ENCODE data around the gene GCNA. TPM values are rescaled to one million over a fixed set of nuclear protein-coding genes. Genes with fewer than 3 reads are reported as not detected.
"Not testable (repeated sequence)": the region's sequence is repeated elsewhere in the genome, so short reads cannot be mapped to it uniquely, and the experiment has no call there.

The GCNA gene
- total and polyA plus RNA-seq, 2 experiments from 2014 or later, result 1.2 to 1.5 TPM

DNA sequence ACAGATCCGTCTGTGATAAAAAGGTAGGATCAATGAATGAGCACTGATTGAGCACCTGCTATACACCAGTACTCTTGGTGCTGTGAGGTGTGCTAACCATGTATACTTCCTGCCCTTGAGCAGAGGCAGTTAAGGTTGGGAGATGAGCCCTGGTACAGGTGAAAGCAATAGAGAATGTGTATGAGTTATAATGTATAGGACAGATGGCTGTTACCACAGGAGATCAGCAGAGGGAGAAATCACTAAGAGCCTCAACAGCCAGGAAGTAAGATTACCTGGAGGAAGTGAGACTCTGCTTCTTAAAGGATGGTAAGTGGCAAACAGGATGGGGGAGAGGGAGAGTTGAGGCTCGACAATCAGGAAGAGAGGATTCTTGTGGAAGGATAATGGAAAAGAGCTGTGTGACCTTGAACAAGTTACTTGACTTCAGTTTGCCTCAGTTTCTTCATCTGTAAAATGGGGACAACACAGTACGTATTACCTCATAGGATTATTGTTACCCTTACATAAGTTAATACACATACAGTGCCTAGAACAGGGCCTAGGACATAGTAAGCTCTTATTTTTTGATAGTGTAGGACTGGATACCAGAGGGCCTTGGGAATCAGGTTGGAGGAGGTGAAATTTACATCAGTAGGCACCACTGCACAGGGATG lies 31.0 kb downstream of the GCNA start:
- Mint-ChIP-seq H3K27ac (no peak overlapping the region), H3K27me3 (ENCODE audit: insufficient read depth, low read depth, poor library complexity) (no peaks in the 10 kb centered on the region), H3K4me1 (no peaks in the 10 kb centered on the region), H3K36me3 (ENCODE audit: low read depth) (peaks cover 38% of the 10 kb centered on the region), H3K4me3 (no peak overlapping the region), H3K9me3 (no peaks in the 10 kb centered on the region; the same call in 2 of the 3 replicates)
- DNase-seq (ENCODE audit: low spot score), result no peak
- Histone ChIP-seq H3K27me3 (ENCODE audit: insufficient read depth) (no peaks in the 10 kb centered on the region), H3K4me3 (no peak overlapping the region), H3K4me1 (ENCODE audit: insufficient read depth) (no peaks in the 10 kb centered on the region), H3K36me3 (ENCODE audit: insufficient read depth) (no peaks in the 10 kb centered on the region; the same call in 1 of the 2 replicates), H4K20me1 (replicated peaks; ENCODE audit: insufficient read depth) (no peaks in the 10 kb centered on the region), H3F3A (replicated peaks; ENCODE audit: low read depth) (no peaks in the 10 kb centered on the region), H3K4me2 (no peak overlapping the region), H3K79me2 (replicated peaks; ENCODE audit: insufficient read depth) (no peaks in the 10 kb centered on the region), H2AFZ (no peak overlapping the region), H3K9me2 (ENCODE audit: insufficient read depth) (no peaks in the 10 kb centered on the region), H3K27ac (ENCODE audit: low read depth) (no peak overlapping the region)
- ATAC-seq, result no peak
- TF ChIP-seq, protein P1, sequence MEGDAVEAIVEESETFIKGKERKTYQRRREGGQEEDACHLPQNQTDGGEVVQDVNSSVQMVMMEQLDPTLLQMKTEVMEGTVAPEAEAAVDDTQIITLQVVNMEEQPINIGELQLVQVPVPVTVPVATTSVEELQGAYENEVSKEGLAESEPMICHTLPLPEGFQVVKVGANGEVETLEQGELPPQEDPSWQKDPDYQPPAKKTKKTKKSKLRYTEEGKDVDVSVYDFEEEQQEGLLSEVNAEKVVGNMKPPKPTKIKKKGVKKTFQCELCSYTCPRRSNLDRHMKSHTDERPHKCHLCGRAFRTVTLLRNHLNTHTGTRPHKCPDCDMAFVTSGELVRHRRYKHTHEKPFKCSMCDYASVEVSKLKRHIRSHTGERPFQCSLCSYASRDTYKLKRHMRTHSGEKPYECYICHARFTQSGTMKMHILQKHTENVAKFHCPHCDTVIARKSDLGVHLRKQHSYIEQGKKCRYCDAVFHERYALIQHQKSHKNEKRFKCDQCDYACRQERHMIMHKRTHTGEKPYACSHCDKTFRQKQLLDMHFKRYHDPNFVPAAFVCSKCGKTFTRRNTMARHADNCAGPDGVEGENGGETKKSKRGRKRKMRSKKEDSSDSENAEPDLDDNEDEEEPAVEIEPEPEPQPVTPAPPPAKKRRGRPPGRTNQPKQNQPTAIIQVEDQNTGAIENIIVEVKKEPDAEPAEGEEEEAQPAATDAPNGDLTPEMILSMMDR (conservative IDR thresholded peaks at IDR 0.05; ENCODE audit: low read depth in 2 of 2), result no peak
- TF ChIP-seq, protein P2, sequence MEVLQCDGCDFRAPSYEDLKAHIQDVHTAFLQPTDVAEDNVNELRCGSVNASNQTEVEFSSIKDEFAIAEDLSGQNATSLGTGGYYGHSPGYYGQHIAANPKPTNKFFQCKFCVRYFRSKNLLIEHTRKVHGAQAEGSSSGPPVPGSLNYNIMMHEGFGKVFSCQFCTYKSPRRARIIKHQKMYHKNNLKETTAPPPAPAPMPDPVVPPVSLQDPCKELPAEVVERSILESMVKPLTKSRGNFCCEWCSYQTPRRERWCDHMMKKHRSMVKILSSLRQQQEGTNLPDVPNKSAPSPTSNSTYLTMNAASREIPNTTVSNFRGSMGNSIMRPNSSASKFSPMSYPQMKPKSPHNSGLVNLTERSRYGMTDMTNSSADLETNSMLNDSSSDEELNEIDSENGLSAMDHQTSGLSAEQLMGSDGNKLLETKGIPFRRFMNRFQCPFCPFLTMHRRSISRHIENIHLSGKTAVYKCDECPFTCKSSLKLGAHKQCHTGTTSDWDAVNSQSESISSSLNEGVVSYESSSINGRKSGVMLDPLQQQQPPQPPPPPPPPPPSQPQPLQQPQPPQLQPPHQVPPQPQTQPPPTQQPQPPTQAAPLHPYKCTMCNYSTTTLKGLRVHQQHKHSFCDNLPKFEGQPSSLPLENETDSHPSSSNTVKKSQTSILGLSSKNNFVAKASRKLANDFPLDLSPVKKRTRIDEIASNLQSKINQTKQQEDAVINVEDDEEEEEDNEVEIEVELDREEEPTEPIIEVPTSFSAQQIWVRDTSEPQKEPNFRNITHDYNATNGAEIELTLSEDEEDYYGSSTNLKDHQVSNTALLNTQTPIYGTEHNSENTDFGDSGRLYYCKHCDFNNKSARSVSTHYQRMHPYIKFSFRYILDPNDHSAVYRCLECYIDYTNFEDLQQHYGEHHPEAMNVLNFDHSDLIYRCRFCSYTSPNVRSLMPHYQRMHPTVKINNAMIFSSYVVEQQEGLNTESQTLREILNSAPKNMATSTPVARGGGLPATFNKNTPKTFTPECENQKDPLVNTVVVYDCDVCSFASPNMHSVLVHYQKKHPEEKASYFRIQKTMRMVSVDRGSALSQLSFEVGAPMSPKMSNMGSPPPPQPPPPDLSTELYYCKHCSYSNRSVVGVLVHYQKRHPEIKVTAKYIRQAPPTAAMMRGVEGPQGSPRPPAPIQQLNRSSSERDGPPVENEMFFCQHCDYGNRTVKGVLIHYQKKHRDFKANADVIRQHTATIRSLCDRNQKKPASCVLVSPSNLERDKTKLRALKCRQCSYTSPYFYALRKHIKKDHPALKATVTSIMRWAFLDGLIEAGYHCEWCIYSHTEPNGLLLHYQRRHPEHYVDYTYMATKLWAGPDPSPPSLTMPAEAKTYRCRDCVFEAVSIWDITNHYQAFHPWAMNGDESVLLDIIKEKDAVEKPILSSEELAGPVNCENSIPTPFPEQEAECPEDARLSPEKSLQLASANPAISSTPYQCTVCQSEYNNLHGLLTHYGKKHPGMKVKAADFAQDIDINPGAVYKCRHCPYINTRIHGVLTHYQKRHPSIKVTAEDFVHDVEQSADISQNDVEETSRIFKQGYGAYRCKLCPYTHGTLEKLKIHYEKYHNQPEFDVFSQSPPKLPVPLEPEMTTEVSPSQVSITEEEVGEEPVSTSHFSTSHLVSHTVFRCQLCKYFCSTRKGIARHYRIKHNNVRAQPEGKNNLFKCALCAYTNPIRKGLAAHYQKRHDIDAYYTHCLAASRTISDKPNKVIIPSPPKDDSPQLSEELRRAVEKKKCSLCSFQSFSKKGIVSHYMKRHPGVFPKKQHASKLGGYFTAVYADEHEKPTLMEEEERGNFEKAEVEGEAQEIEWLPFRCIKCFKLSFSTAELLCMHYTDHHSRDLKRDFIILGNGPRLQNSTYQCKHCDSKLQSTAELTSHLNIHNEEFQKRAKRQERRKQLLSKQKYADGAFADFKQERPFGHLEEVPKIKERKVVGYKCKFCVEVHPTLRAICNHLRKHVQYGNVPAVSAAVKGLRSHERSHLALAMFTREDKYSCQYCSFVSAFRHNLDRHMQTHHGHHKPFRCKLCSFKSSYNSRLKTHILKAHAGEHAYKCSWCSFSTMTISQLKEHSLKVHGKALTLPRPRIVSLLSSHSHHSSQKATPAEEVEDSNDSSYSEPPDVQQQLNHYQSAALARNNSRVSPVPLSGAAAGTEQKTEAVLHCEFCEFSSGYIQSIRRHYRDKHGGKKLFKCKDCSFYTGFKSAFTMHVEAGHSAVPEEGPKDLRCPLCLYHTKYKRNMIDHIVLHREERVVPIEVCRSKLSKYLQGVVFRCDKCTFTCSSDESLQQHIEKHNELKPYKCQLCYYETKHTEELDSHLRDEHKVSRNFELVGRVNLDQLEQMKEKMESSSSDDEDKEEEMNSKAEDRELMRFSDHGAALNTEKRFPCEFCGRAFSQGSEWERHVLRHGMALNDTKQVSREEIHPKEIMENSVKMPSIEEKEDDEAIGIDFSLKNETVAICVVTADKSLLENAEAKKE (CRISPR knock-in tag; IDR thresholded peaks at IDR 0.05), result no peak
- TF ChIP-seq ZNF114 (CRISPR knock-in tag; IDR thresholded peaks at IDR 0.05) (no peak), EZH2 (IDR thresholded peaks at IDR 0.05; ENCODE audit: low read depth, unreplicated experiment) (no peak), EZH2phosphoT487 (IDR thresholded peaks at IDR 0.05; ENCODE audit: unreplicated experiment) (no peak), ZNF331 (CRISPR knock-in tag; IDR thresholded peaks at IDR 0.05; ENCODE audit: low read depth) (no peak), JUNB (IDR thresholded peaks at IDR 0.05; ENCODE audit: unreplicated experiment) (no peak)
- TF ChIP-seq, protein P3, sequence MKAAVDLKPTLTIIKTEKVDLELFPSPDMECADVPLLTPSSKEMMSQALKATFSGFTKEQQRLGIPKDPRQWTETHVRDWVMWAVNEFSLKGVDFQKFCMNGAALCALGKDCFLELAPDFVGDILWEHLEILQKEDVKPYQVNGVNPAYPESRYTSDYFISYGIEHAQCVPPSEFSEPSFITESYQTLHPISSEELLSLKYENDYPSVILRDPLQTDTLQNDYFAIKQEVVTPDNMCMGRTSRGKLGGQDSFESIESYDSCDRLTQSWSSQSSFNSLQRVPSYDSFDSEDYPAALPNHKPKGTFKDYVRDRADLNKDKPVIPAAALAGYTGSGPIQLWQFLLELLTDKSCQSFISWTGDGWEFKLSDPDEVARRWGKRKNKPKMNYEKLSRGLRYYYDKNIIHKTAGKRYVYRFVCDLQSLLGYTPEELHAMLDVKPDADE (IDR thresholded peaks at IDR 0.05), result no peak

DNA sequence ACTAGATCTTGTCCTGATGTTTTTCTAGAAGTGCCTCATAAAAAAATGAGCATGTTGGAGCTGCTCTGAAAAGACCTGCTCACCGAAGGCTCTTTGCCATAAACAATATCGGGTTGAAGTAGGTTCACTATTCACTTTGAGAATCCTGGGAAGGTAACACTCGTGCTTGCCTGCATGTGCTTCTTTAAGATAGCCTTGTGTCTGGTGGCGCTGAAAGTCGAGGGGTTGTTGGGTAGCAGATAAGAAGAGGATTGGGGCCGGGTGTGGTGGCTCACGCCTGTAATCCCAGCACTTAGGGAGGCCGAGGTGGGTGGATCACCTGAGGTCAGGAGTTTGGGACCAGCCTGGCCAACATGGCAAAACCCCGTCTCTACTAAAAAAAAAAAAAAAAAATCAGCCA lies 33.5 kb downstream of the GCNA start:
- H3K9me3 Mint-ChIP-seq; H3K27ac ChIP-seq (ENCODE audit: low read depth); H3K79me2 ChIP-seq (replicated peaks; ENCODE audit: insufficient read depth); H3K27me3 ChIP-seq (ENCODE audit: insufficient read depth); H3K27me3 Mint-ChIP-seq (ENCODE audit: insufficient read depth, low read depth, poor library complexity); H3K9me2 ChIP-seq (ENCODE audit: insufficient read depth); H3K4me1 Mint-ChIP-seq; H4K20me1 ChIP-seq (replicated peaks; ENCODE audit: insufficient read depth); H3K4me2 ChIP-seq; H3K27ac Mint-ChIP-seq; H3F3A ChIP-seq (replicated peaks; ENCODE audit: low read depth); DNase-seq (ENCODE audit: low spot score); H3K4me1 ChIP-seq (ENCODE audit: insufficient read depth); H3K4me3 ChIP-seq; H3K36me3 ChIP-seq (ENCODE audit: insufficient read depth); H3K4me3 Mint-ChIP-seq; H2AFZ ChIP-seq; ATAC-seq: not testable (repeated sequence)
- peaks cover 27% of the 10 kb centered on the region for H3K36me3 Mint-ChIP-seq (ENCODE audit: low read depth)

Measured in GM23338 (cell line).